Measurements from ENCODE around the gene MYL5.
"Not testable (repeated sequence)": the region's sequence is repeated elsewhere in the genome, so short reads cannot be mapped to it uniquely, and the experiment has no call there.

MYL5 gene

DNA sequence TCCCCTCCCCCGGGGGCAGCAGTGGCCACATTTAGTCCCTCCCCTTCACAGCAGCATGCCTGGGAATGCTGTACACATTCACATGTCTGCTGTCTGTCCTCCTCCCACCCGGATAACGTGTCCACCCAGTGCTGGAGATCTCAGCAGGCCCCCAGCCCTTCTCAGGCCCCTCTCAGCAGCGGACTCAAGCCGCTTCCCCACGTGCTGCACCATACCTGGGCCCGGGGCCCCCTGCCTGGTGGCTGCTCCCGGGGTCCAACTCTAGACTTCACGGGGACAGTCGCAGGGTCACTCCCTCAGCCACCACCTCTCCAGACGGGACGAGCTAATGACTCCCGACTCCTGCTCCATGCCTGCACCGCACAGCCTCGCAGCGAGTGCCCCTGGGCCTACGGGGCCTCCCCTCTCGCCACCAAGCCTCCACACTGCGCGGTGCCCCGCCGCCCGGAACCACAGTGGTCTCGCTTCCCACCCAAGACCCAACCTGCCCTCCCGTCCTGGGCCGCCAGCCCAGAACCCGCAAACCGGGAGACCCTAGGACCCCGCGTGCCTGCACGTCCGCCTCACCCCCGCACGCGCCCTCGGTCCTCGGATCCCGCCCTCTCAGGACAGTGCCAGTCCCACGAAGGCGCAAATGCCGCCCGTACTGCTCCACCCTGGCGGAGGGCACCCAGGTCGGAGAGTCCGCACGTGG is 30.0 kb downstream of the MYL5 start:
- DNase-seq: no peak

DNA sequence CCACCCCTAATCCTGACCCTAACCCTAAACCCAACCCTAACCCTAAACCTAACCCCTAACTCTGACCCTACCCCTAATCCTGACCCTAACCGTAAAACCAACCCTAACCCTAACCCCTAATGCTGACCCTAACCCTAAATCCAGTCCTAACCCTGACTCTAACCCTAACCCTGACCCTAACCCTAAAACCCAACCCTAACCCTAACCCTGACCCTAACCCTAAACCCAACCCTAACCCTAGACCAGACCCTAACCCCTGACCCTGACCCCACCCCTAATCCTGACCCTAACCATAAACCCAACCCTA is 30.6 kb downstream of the MYL5 start:
- DNase-seq: no peak

DNA sequence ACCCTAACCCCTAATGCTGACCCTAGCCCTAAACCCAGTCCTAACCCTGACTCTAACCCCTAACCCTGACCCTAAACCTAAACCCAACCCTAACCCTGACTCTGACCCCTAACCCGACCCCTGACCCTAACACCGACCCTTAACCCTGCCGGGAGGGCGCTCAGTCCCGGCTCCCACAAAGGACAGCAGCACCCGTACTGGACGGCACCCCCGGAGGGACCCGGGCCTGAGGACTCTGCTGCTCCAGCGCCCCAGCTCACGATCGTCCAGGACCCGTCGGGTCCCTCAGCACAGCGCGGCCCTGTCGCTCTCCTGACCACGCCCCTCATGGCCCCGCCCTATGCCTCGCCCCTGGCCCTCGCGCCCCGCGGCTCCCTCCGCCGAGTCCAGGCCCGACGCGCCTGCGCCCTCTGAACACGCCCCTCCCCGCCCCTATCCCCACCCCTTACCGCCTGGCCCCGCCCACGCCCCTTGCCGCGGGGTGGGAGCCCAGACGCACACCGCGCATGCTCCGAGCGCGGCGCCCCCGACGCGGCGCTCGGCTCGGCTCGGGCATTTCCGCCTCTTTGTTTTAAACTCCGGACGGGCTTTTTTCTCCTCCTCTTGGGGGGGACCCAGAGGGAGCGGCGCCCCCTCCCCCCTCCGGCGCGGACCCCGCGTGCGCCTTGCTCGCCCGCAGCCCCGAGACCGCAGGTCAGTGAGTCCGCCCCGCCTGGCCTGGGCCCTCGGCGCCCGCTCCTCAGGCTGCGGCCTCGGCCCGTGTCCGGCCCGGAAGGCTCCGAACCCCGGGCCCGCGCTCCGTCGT is 31.1 kb downstream of the MYL5 start, which contains the start of gene PCGF3:
TSS of gene PCGF3 (plus strand) at position 555 of the 805 bp plus-strand sequence. CDS start 27,849 bp downstream, outside the sequence.
- peak; percentile 34 to 97 (median 91) for DNase-seq

- not testable (repeated sequence) for DNase-seq
Measured at GRCh38 chr4:706083-706633, 31.8 kb downstream of the MYL5 start.

GRCh38 chr4:706834-707598 is 32.7 kb downstream of the MYL5 start:
- DNase-seq: no peak

GRCh38 chr4:707929-708630 is 33.7 kb downstream of the MYL5 start:
- DNase-seq: no peak

- DNase-seq: no peak
Measured at GRCh38 chr4:708631-708933, 34.2 kb downstream of the MYL5 start.

DNA sequence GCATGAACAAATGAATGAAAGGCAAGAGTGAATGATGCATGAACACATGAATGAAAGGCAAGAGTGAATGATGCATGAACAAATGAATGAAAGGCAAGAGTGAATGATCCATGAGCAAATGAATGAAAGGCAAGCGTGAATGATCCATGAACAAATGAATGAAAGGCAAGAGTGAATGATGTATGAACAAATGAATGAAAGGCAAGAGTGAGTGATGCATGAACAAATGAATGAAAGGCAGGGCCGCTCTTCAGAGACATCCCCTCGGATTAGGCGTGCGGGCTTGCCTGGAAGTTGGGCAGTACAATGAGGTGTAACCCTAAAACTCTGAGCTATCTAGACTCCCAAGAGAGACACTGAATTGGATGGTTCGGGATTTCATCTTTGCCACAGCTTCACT is 35.0 kb downstream of the MYL5 start:
- DNase-seq: no peak

GRCh38 chr4:710116-710515 is 35.8 kb downstream of the MYL5 start:
- no peak for DNase-seq

DNA sequence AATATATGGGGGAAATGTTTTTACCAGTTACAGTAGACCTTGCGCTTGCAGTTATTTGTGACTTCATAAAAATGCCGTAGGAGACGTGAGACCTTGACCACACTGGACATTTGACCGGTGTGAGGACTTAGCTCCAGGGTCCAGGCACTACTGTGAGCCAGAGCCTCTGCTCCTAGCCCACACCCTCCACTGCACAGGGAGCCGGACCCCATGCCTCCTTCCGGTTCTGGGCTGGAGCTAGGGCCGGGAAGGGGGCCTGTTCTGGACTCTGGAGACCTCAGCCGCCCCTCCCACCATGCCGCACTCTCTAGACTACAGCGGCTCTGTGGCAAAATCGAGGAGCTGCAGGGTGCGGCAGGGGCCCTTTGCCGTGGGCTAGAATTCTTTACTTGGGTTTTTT is 36.6 kb downstream of the MYL5 start:
- DNase-seq: no peak

GRCh38 chr4:712093-712492 is 37.8 kb downstream of the MYL5 start:
- no peak for DNase-seq

DNA sequence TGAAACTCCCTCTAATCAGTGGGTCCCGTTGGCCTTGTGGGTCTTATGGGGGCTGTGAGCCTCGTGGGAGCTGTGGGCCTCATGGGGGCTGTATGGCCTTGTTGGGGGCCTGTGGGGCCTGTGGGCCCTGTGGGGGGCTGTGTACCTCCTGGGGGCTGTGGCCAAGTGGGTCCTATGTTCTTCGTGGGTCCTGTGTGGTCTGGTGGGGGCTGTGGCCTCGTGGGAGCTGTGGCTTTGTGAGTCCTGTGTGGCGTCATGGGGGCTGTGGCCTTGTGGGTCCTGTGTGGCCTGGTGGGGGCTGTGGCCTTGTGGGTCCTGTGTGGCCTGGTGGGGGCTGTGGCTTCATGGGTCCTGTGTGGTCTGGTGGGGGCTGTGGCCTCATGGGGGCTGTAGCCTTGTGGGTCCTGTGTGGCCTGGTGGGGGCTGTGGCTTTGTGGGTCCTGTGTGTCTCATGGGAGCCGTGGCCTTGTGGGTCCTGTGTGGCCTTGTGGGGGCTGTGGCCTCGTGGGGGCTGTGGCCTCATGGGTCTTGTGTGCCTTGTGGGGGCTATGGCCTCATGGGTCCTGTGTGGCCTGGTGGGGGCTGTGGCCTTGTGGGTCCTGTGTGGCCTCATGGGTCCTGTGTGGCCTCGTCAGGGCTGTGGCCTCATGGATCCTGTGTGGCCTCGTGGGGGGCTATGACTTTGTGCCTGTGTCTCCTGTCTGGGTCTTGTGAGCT is 38.7 kb downstream of the MYL5 start:
- DNase-seq: no peak

- DNase-seq: no peak
Measured at GRCh38 chr4:714087-714486, 39.7 kb downstream of the MYL5 start.

- DNase-seq: no peak
Measured at GRCh38 chr4:717601-718320, 43.4 kb downstream of the MYL5 start.

DNA sequence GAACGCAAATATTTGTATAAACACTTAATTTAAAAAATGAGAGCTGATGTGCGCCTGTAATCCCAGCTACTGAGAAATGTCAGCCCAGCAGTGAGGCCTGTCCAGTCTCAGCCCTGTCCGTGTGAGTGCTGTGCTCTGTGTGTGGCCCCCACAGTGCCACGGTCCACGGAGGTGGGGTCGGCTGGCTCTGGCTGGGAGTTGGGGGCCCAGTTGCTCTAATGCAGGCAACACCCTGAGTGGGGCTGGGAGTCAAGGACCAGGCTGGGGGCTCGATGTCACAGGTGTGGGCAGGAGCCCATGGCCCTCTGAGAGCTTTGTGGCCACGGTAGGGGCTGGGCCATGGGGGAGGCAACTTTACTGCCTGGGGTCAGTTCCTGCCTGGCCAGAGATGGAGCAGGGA is 44.1 kb downstream of the MYL5 start:
- no peak for DNase-seq

- no peak for DNase-seq
Measured at GRCh38 chr4:720111-720860, 45.9 kb downstream of the MYL5 start.

GRCh38 chr4:721261-722168 is 47.2 kb downstream of the MYL5 start:
- peak in 7 of 56 donors; percentile 18 to 66 (median 41) for DNase-seq

GRCh38 chr4:722169-722725 is 47.9 kb downstream of the MYL5 start:
- DNase-seq: peak in 1 of 56 donors; percentile 65

Data from amygdala (tissue), 56 donors.